GM12878 (cell line): Measurements from ENCODE around the gene RFC3.

Experiments used
- ATF7 ChIP-seq: fragments of 450-650 bp; IDR thresholded peaks from 2 replicates; pipeline ENCODE4 v1.6.1; 2016; ENCODE audit warnings: low read depth, mild to moderate bottlenecking
- CTCF ChIP-seq, 3 experiments: IDR thresholded peaks in 2 of 3; conservative IDR thresholded peaks in 1 of 3; 2 replicates each; pipeline ENCODE4 v1.5.1; 2011; ENCODE audit warnings: low read depth in 3 of 3, low read length in 3 of 3, mild to moderate bottlenecking in 3 of 3, control low read depth in 2 of 3, moderate library complexity in 2 of 3, inconsistent platforms in 1 of 3, mixed read lengths in 1 of 3; ENCODE audit not compliant: control insufficient read depth in 2 of 3, insufficient read depth in 1 of 3; ENCODE audit errors: extremely low read depth in 1 of 3
- JUNB ChIP-seq: IDR thresholded peaks from 2 replicates; pipeline ENCODE4 v1.6.1; 2016; ENCODE audit warnings: antibody characterized with exemption, mild to moderate bottlenecking
- MAX ChIP-seq: IDR thresholded peaks from 2 replicates; pipeline ENCODE4 v1.6.1; 2012; ENCODE audit warnings: low read depth, low read length, improper control_type of control experiment
- POLR2AphosphoS5 ChIP-seq: IDR thresholded peaks from 2 replicates; pipeline ENCODE4 v1.6.1; 2011; ENCODE audit warnings: mild to moderate bottlenecking, low read length, inconsistent platforms
- SKIL ChIP-seq: fragments of 450-650 bp; IDR thresholded peaks from 2 replicates; pipeline ENCODE4 v1.6.1; 2017; ENCODE audit warnings: mild to moderate bottlenecking, low read depth, inconsistent platforms; ENCODE audit not compliant: poor library complexity, severe bottlenecking
- TAF1 ChIP-seq: IDR thresholded peaks from 2 replicates; pipeline ENCODE4 v1.6.1; 2011; ENCODE audit warnings: mild to moderate bottlenecking, low read depth, low read length, borderline replicate concordance
- ZSCAN29 ChIP-seq: fragments of 450-650 bp; IDR thresholded peaks from 2 replicates; pipeline ENCODE4 v1.6.1; 2017; ENCODE audit warnings: mild to moderate bottlenecking, moderate library complexity

DNA sequence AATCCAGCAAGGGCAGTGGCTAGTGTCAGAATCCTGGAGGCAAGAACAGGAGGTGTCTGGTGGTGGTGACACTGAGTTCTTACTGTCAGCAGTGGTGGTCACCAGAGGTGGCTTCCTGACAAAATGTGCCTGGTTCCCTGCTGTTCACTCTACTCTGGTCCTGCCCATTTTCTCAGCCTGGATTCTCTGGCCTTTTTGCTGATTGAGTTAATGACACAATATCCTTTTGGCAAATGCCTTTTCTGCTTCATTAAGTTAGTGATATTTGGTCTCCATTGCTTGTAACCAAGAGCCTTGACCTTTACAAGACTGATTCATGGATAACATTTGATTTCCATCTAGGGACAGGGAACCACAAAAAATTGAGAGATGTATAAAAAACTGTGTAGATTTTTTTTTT is 51.1 kb downstream of the RFC3 start:
- no peak for TF ChIP-seq POLR2AphosphoS5
- no peak for TF ChIP-seq SKIL
- no peak for TF ChIP-seq ZSCAN29
- TF ChIP-seq ATF7 = no peak
- no peak for TF ChIP-seq CTCF (IDR thresholded peaks at IDR 0.05 in 2 of 3, conservative IDR thresholded peaks at IDR 0.05 in 1 of 3; ENCODE audit: control insufficient read depth in 2 of 3, extremely low read depth in 1 of 3, insufficient read depth in 1 of 3, low read depth in 3 of 3, low read length in 3 of 3)
- no peak for TF ChIP-seq MAX
- no peak for TF ChIP-seq TAF1
- no peak for TF ChIP-seq JUNB
